Myocyte (in vitro differentiated cells): ENCODE data around the gene SGK2. TPM values are rescaled to one million over a fixed set of nuclear protein-coding genes. Genes with fewer than 3 reads are reported as not detected.
"Not testable (repeated sequence)": the region's sequence is repeated elsewhere in the genome, so short reads cannot be mapped to it uniquely, and the experiment has no call there.

Source experiments
- DNase-seq: peaks from one replicate; pipeline ENCODE4 v3.0.0-alpha.2; 2012; ENCODE audit warnings: low read depth
- total RNA-seq: library from RNA; depleted of rRNA; stranded (reverse); fragments of >200 nt; gene quantifications from 2 replicates; pipeline ENCODE4 v1.2.3, GENCODE V29; 2014

Gene SGK2
- total RNA-seq, 1 donor from 2014 or later: 0.19 TPM

- DNase-seq: peak; percentile 51
These were observed 4.6 kb downstream of the SGK2 start for GRCh38 chr20:43563429-43563828.

GRCh38 chr20:43563991-43564390, 5.2 kb downstream of the SGK2 start:
- no peak for DNase-seq

GRCh38 chr20:43564455-43564854, 5.6 kb downstream of the SGK2 start:
- DNase-seq: no peak

GRCh38 chr20:43564993-43565757, 6.3 kb downstream of the SGK2 start:
- peak; percentile 30 for DNase-seq

- peak; percentile 96 for DNase-seq
These were observed 6.9 kb downstream of the SGK2 start for GRCh38 chr20:43565758-43566104.

- DNase-seq: no peak
These were observed 8.7 kb downstream of the SGK2 start for GRCh38 chr20:43567477-43567876.

- no peak for DNase-seq
These were observed 9.9 kb downstream of the SGK2 start for GRCh38 chr20:43568706-43569105.

- DNase-seq: no peak
These were observed 10.5 kb downstream of the SGK2 start for GRCh38 chr20:43569282-43569681.

- no peak for DNase-seq
These were observed 11.7 kb downstream of the SGK2 start for GRCh38 chr20:43570496-43570895.

GRCh38 chr20:43571310-43571709, 12.5 kb downstream of the SGK2 start:
- no peak for DNase-seq

GRCh38 chr20:43571771-43572170, 12.9 kb downstream of the SGK2 start:
- DNase-seq: peak; percentile 83

GRCh38 chr20:43572891-43573290, 14.1 kb downstream of the SGK2 start:
- no peak for DNase-seq

GRCh38 chr20:43576108-43576507, 17.3 kb downstream of the SGK2 start:
- DNase-seq: no peak

GRCh38 chr20:43579861-43580793, 21.3 kb downstream of the SGK2 start:
- DNase-seq: peak; percentile 34

- DNase-seq: peak; percentile 35
These were observed 24.5 kb downstream of the SGK2 start for GRCh38 chr20:43583133-43583864.

- peak; percentile 100 for DNase-seq
These were observed 25.2 kb downstream of the SGK2 start for GRCh38 chr20:43583982-43584432.

- peak; percentile 97 for DNase-seq
These were observed 25.8 kb downstream of the SGK2 start for GRCh38 chr20:43584448-43585136.

- DNase-seq: no peak
These were observed 27.8 kb downstream of the SGK2 start for GRCh38 chr20:43586641-43587040.

- not testable (repeated sequence) for DNase-seq
These were observed 29.7 kb downstream of the SGK2 start for GRCh38 chr20:43588526-43588925.

GRCh38 chr20:43590036-43590391, 31.2 kb downstream of the SGK2 start:
- DNase-seq: no peak
